HUES48 (cell line): Measurements from ENCODE around the gene TRIP6.

Experiments used
- H3K27ac ChIP-seq: one replicate; pipeline ENCODE4 v1.7.0; 2013; ENCODE audit warnings: low read depth, low read length, inconsistent platforms
- H3K27me3 ChIP-seq: 2 replicates; pipeline ENCODE4 v1.6.1; 2013; ENCODE audit warnings: mild to moderate bottlenecking, low read length; ENCODE audit not compliant: control insufficient read depth, insufficient read depth
- H3K36me3 ChIP-seq: 2 replicates; pipeline ENCODE4 v1.6.1; 2013; ENCODE audit warnings: low read length; ENCODE audit not compliant: control insufficient read depth, insufficient read depth
- H3K4me1 ChIP-seq: 2 replicates; pipeline ENCODE4 v1.6.1; 2013; ENCODE audit warnings: mild to moderate bottlenecking, low read length; ENCODE audit not compliant: control insufficient read depth, insufficient read depth
- H3K4me3 ChIP-seq: 2 replicates; pipeline ENCODE4 v1.5.1; 2013; ENCODE audit warnings: mild to moderate bottlenecking, low read depth, low read length
- H3K9ac ChIP-seq: 2 replicates; pipeline ENCODE4 v1.6.1; 2013; ENCODE audit warnings: mild to moderate bottlenecking, low read depth, low read length, moderate library complexity
- H3K9me3 ChIP-seq: 2 replicates; pipeline ENCODE4 v1.6.1; 2013; ENCODE audit warnings: low read length; ENCODE audit not compliant: control insufficient read depth, insufficient read depth

TRIP6 gene

GRCh38 chr7:100886936-100887515 is 19.8 kb downstream of the TRIP6 start:
- H3K9me3 ChIP-seq = no peaks in the 10 kb centered on the region
- no peak overlapping the region for H3K9ac ChIP-seq
- peaks cover 68% of the 10 kb centered on the region for H3K36me3 ChIP-seq
- no peak overlapping the region for H3K4me3 ChIP-seq
- H3K27ac ChIP-seq = no peak overlapping the region
- H3K4me1 ChIP-seq = no peaks in the 10 kb centered on the region
- no peaks in the 10 kb centered on the region for H3K27me3 ChIP-seq

DNA sequence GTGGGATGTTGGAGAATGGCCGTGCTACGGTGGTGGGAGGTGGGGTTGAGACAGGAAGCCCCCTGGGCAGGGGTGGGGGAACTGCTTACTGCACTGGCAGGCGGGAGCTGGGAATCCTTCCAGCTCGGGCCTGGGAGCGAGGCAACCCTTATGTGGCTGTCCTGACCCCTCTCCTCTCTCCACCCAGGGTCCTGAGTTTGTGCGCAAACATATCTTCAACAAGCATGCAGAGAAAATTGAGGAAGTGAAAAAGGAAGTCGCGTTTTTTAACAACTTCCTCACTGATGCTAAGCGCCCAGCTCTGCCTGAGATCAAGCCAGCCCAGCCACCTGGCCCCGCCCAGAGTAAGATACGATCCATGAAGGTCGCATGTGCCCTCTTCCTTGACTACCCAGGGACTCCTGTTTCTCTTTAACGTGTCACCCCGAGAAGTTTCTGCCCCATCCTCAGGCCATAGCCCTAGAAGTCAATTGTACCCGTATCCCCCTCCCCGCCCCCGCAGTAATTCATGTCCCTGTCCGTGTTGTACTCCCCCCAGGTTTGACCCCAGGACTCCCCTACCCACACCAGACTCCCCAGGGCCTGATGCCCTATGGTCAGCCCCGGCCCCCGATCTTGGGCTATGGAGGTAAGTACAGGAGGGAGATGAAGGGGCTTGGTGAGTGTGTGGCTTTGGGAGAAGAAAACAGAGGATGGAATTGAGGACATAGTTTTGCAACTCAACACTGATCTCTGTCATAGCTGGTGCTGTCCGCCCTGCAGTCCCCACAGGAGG is 20.5 kb downstream of the TRIP6 start:
- Histone ChIP-seq H3K9me3 (no peaks in the 10 kb centered on the region), H3K4me1 (no peaks in the 10 kb centered on the region), H3K36me3 (peaks cover 61% of the 10 kb centered on the region), H3K27me3 (no peaks in the 10 kb centered on the region), H3K4me3 (peak overlapping the region; percentile 86), H3K27ac (peak overlapping the region; percentile 12), H3K9ac (no peak overlapping the region)

- H3K9ac ChIP-seq = peak overlapping the region; percentile 93; the same call in 1 of the 2 replicates
- no peaks in the 10 kb centered on the region for H3K27me3 ChIP-seq
- H3K36me3 ChIP-seq = peaks cover 54% of the 10 kb centered on the region
- peak overlapping the region; percentile 86 for H3K4me3 ChIP-seq
- peak overlapping the region; percentile 95 for H3K27ac ChIP-seq
- no peaks in the 10 kb centered on the region for H3K4me1 ChIP-seq
- no peaks in the 10 kb centered on the region for H3K9me3 ChIP-seq
Measured at GRCh38 chr7:100888291-100888987, 21.3 kb downstream of the TRIP6 start.

GRCh38 chr7:100888988-100889750 is 22.0 kb downstream of the TRIP6 start, which contains the start of gene UFSP1:
UFSP1 (minus strand) TSS chr7:100889715; CDS start chr7:100889271, 444 bp downstream.
- Histone ChIP-seq H3K9ac (peak within 1 kb of the TSS; percentile 93), H3K9me3 (no peaks in the 10 kb centered on the region), H3K4me1 (no peaks in the 10 kb centered on the region), H3K36me3 (peaks cover 46% of the 10 kb centered on the region), H3K27ac (peak within 1 kb of the TSS; percentile 96), H3K27me3 (no peaks in the 10 kb centered on the region), H3K4me3 (peak within 1 kb of the TSS; percentile 86)

DNA sequence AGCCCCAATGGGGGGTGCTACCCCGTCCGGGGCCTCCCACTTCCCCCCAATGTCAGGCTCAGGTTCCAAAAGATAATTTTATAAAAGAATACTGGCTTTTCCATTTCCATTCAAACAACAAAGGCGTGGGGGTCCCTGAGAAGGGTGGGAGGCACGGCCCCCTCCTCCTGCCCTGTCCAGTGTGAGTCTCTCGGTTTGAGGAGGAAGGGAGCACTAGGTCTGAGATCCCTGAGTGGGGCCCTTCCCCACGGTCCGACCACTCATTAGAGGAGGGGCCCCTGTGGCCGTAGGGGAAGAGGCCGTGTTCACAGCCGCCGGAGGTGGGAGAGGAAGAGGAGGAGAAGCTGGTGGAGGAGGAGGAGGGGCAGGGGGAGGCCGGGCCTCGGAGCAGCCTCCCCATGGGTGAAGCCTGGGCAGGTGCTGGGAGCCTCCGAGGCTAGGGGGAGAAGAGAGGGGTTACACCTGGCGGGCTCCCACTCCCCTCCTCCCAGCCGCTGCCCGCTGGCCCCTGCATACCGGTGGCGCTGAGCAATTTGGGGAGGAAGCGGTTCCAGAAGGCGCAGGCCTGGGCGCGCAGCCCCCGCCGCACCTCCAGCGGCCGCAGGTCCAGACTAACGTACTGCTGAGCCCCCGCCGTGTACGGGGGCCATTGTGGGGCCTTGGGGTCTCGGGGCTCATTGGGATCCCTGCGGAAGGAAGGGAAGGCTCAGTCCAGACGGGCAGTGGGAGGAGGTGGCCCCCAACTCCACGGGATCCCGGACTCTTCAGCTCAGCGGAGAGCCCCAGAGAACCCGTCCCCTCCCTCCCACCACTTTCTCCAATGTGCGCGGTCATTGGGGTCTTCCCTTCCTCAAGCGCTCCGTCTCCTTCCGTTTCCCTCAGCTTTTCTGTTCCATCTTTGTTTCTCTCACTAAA is 23.7 kb downstream of the TRIP6 start:
- H3K4me1 ChIP-seq = peaks cover under 1% of the 10 kb centered on the region; the same call in 1 of the 2 replicates
- peaks cover 6% of the 10 kb centered on the region for H3K27me3 ChIP-seq
- H3K9me3 ChIP-seq = no peaks in the 10 kb centered on the region
- peak overlapping the region; percentile 65 for H3K9ac ChIP-seq
- peak overlapping the region; percentile 66 for H3K4me3 ChIP-seq
- H3K36me3 ChIP-seq = peaks cover 29% of the 10 kb centered on the region
- peak overlapping the region; percentile 96 for H3K27ac ChIP-seq

DNA sequence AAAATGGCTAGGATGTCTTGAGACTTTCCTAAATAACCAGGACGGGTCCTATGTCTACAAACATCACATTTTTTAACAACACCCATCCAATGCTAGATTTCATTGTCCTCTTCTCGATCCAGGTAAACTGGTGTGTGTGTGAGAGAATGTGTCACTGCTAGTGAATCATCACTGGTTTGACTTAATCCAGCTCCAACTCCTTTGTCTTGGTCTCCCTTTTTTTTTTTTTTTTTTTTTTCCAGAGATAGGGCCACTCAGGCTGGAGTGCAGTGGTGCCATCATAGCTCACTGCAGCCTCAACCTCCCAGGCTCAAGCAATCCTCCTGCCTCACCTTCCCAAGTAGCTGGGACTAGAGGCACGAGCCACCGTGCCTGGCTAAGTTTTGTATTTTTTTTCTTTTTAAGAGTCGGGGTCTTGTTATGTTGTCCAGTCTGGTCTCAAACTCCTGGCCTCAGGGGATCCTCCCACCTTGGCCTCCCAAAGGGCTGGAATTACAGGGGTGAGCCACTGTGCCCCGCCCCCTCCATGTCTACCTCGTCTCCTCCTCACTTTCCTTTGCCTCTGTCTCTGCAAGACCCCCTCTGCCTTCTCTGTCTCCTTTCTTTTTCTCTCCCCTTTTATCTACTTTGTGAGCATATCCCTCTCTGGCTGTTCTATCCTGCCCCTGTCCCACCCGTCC is 24.5 kb downstream of the TRIP6 start:
- H3K36me3 ChIP-seq = peaks cover 21% of the 10 kb centered on the region
- peak overlapping the region; percentile 66 for H3K4me3 ChIP-seq
- H3K9ac ChIP-seq = no peak overlapping the region
- H3K9me3 ChIP-seq = no peaks in the 10 kb centered on the region
- peak overlapping the region; percentile 96 for H3K27ac ChIP-seq
- peaks cover 6% of the 10 kb centered on the region; the same call in 1 of the 2 replicates for H3K4me1 ChIP-seq
- H3K27me3 ChIP-seq = peaks cover 14% of the 10 kb centered on the region

DNA sequence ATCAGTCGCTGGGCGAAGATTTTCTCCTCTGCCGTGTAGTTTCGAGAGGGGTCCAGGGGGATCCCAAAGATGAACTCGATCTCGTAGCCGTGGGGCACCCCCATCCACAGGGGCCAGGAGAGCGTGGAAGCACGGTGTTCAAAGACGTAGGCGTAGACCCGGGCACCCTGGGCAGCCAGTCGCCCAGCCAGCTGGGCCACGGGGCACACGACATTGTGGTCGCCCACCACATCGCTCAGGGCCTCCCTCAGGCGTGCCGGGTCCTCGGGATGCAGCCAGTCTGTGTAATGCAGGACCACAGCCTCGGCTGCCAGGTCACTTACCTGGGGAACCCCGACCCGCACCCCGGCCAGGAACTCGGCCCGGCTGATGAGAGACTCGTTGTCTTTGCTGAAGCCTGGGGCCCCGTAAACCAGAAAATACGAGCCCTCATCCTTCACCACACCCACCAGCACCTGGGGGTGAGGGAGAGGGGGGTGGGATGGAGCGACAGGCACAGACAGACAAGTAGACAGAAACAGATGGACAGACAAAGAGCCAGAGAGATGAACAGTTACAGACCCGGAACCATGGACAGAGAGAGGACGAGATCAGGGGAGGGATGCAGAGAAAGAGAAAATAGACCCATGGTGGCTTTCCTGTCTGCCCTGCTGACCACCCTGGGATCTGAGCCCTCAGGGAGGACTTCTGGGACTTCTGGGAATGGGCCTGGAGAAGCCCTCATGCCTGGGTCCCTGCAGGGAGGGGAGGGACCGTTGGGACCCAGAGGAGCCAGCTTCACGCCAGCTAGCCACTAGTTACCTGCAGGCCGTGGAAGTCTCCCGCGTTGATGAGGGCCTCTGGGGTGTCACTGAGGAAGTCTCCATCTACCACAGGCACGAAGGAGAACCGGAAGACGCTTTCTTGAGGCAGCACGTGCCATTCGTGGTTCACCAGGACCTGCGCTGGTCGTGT is 25.5 kb downstream of the TRIP6 start:
- no peak overlapping the region for H3K27ac ChIP-seq
- peaks cover 15% of the 10 kb centered on the region for H3K27me3 ChIP-seq
- no peak overlapping the region for H3K4me3 ChIP-seq
- no peaks in the 10 kb centered on the region for H3K9me3 ChIP-seq
- H3K36me3 ChIP-seq = peaks cover 12% of the 10 kb centered on the region
- H3K4me1 ChIP-seq = peaks cover 6% of the 10 kb centered on the region; the same call in 1 of the 2 replicates
- H3K9ac ChIP-seq = no peak overlapping the region

DNA sequence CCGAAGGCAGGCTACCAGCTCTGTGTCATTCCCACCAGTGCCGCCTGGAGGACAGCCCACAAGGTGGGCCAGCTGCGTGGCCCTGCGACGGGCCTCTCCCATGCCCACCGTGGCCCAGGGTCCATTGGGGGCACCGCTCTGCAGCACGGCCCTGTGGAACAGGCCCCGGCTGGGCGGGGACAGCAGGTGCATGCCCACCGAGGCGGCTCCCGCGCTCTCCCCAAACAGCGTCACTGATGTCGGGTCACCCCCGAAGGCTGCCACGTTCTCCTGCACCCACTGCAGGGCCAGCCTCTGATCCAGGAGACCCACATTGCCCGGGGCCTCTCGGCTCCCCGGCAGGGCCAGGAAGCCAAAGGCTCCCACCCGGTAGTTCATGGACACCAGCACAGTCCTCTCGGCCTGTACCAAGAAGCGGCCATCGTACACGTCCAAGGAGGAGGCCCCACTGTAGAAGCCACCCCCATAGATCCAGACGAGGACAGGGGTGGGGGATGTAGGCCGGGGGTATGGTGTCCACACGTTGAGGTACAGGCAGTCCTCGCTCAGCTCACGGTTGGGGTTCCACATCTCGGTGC is 26.2 kb downstream of the TRIP6 start:
- Histone ChIP-seq H3K4me3 (no peak overlapping the region), H3K27ac (no peak overlapping the region), H3K4me1 (peaks cover 6% of the 10 kb centered on the region; the same call in 1 of the 2 replicates), H3K9me3 (no peaks in the 10 kb centered on the region), H3K36me3 (peaks cover 4% of the 10 kb centered on the region), H3K27me3 (peaks cover 15% of the 10 kb centered on the region), H3K9ac (no peak overlapping the region)
